Tibial artery (tissue), 4 donors: ENCODE measurements around the gene GLI3.

Experiments used
- DNase-seq, 2 donors: peaks; one replicate each; pipeline ENCODE4 v3.0.0-alpha.2; 2019
- H3K27ac ChIP-seq, 2 donors: fragments of 200-600 bp; sonication (generic) in 1 of 2; 1 replicate in 1 of 2; 2 replicates in 1 of 2; pipeline ENCODE4 v1.5.1; 2018 to 2019; ENCODE audit warnings: mild to moderate bottlenecking in 1 of 2
- H3K27me3 ChIP-seq, 2 donors: fragments of 200-600 bp; sonication (generic) in 1 of 2; one replicate each; pipeline versions ENCODE4 v1.5.1 to v1.6.0; 2016 to 2019
- H3K36me3 ChIP-seq, 3 donors: fragments of 200-600 bp; sonication (generic) in 2 of 3; one replicate each; pipeline ENCODE4 v1.5.1; 2016 to 2019; ENCODE audit warnings: mild to moderate bottlenecking in 2 of 3
- H3K4me1 ChIP-seq, 4 donors: fragments of 200-600 bp; sonication (generic) in 2 of 4; 1 replicate in 3 of 4; 2 replicates in 1 of 4; pipeline ENCODE4 v1.5.1; 2016 to 2019
- H3K4me3 ChIP-seq, 2 donors: fragments of 200-600 bp; sonication (generic) in 1 of 2; 1 replicate in 1 of 2; 2 replicates in 1 of 2; pipeline ENCODE4 v1.5.1; 2018 to 2019; ENCODE audit warnings: mild to moderate bottlenecking in 2 of 2
- H3K9me3 ChIP-seq, 3 donors: fragments of 200-600 bp; sonication (generic) in 1 of 3; one replicate each; pipeline ENCODE4 v1.5.1; 2016 to 2019
- intact Hi-C: fragments of 100-400 bp; cut with DNase I; formaldehyde crosslinking; loops from one replicate; pipeline ENCODE4 v1.15.0; 2023; ENCODE audit warnings: low total_unique reads
- TF ChIP-seq, protein P1 (sequence below), 2 experiments: fragments of 200-600 bp in 1 of 2; fragments of 450-650 bp in 1 of 2; IDR thresholded peaks; one replicate each; pipeline ENCODE4 v1.5.1; 2017 to 2019; ENCODE audit warnings: antibody characterized with exemption in 2 of 2, mild to moderate bottlenecking in 1 of 2, moderate library complexity in 1 of 2

Gene GLI3

DNA sequence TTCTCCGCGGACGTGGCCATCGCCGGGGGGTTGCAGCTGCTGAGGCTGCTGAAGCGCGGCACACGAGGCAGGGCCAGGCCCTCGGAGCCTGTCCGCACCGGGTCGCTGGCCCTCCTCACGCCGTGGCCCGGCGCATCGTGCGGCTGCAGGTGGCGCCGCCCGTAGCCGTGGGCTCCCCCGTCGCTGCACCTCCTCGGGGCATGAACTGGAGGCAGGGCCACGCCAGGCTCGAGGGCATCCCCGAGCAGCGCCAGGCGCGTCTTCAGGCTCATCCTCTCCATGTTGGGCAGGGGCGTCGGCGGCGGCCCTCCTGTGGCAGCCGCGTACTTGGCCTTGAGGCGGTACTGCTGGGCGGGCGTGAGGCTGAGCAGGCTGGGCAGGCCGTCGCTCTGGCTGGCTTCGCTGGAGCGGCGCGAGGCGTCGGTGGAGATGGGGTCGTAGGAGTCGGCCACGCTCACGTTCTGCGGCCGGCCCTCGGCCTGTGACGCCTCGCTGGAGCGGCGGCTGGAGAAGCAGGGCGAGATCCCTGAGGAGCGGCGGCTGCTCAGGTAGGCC is 271.0 kb downstream of the GLI3 start:
- H3K9me3 ChIP-seq = no peaks in the 10 kb centered on the region
- H3K27ac ChIP-seq = no peak overlapping the region
- TF ChIP-seq, protein P1, sequence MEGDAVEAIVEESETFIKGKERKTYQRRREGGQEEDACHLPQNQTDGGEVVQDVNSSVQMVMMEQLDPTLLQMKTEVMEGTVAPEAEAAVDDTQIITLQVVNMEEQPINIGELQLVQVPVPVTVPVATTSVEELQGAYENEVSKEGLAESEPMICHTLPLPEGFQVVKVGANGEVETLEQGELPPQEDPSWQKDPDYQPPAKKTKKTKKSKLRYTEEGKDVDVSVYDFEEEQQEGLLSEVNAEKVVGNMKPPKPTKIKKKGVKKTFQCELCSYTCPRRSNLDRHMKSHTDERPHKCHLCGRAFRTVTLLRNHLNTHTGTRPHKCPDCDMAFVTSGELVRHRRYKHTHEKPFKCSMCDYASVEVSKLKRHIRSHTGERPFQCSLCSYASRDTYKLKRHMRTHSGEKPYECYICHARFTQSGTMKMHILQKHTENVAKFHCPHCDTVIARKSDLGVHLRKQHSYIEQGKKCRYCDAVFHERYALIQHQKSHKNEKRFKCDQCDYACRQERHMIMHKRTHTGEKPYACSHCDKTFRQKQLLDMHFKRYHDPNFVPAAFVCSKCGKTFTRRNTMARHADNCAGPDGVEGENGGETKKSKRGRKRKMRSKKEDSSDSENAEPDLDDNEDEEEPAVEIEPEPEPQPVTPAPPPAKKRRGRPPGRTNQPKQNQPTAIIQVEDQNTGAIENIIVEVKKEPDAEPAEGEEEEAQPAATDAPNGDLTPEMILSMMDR (IDR thresholded peaks at IDR 0.05) = no peak
- H3K36me3 ChIP-seq = peaks cover 16 to 36% (median 23%) of the 10 kb centered on the region in 3 donors
- no peak overlapping the region for H3K4me3 ChIP-seq
- peaks cover 0 to 12% (median 3%) of the 10 kb centered on the region in 4 donors for H3K4me1 ChIP-seq
- intact Hi-C loops = no loop called here
- no peaks in the 10 kb centered on the region for H3K27me3 ChIP-seq
- no peak for DNase-seq

DNA sequence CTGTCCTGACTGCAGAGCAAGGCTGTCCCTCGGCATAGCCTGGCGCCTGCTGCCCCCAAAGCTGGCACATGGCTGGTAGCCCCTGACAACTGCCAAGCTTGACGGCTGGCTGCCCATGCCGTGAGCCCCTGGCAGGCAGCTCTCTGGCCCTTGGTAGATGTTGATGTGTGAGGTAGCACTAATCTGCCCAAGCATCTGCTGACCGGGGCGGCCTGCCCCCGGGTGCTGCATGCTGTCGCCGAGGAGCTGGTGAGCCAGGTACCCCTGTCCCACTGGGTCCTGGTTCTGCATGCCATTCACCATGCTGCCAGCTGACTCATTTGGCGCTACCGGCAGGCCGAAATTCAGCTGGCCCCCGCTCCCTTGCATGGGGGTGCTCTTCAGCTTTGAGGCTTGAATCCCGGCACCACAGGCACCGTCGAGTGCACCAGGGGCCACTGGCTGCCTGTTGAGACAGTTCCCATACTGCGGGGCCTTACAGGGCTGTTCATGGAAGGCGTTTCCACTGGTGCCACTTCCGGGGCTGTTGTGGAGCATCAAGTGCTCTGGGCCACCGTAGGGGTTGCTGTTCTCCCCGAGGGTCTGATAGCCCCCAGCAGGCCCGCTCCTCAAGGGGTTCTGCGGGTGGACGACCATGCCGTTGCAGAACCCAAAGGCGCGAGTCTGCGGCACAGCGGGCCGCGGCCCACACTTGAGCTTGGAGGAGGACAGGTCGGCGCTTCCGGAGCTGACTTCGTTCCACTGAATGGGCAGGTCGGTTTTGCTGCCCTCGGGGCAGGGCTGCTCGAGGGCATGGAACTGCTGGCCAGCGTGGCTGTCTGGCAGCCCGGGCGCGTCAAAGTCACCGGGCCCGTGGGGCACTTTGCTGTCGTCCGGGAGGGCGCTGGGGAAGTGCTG is 271.9 kb downstream of the GLI3 start:
- Histone ChIP-seq H3K36me3 (peaks cover 16 to 36% (median 23%) of the 10 kb centered on the region in 3 donors), H3K4me3 (no peak overlapping the region), H3K27ac (no peak overlapping the region), H3K9me3 (no peaks in the 10 kb centered on the region), H3K27me3 (no peaks in the 10 kb centered on the region), H3K4me1 (peaks cover 0 to 12% (median 3%) of the 10 kb centered on the region in 4 donors)
- intact Hi-C loops = no loop called here
- TF ChIP-seq, protein P1 (IDR thresholded peaks at IDR 0.05) = no peak
- DNase-seq = no peak

DNA sequence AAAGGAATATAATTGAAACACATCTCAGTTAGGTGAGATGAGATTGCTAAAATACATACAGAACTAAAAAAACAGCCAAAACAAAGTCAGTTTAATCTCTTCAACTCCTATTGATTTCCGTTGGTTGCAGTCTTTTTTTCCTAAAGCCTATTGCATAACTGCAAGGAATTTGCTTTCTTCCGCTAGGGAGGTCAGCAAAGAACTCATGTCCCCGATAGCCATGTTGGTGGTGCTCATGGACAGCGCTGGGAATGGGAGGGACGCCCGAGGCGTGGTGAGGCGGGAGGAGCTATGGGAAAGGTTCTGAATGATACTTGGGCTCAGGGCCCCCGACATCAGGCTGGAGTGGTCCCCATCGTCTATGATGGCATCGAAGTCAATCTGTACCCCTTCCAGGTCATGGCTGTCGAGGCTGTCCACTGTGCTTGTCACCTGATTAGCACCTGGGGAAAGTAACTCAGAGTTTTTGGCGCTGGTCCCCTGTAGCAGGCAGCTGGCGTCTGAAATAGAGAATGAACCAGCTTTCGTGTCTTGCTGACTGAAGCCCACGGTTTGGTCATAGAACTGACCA is 272.7 kb downstream of the GLI3 start:
- no peak for DNase-seq
- H3K36me3 ChIP-seq = peaks cover 16 to 31% (median 23%) of the 10 kb centered on the region in 3 donors
- no peaks in the 10 kb centered on the region for H3K27me3 ChIP-seq
- H3K4me1 ChIP-seq = peaks cover 0 to 12% (median 3%) of the 10 kb centered on the region in 4 donors
- TF ChIP-seq, protein P1 (IDR thresholded peaks at IDR 0.05) = no peak
- H3K9me3 ChIP-seq = no peaks in the 10 kb centered on the region
- H3K4me3 ChIP-seq = no peak overlapping the region
- intact Hi-C loops = no loop called here
- H3K27ac ChIP-seq = no peak overlapping the region

DNA sequence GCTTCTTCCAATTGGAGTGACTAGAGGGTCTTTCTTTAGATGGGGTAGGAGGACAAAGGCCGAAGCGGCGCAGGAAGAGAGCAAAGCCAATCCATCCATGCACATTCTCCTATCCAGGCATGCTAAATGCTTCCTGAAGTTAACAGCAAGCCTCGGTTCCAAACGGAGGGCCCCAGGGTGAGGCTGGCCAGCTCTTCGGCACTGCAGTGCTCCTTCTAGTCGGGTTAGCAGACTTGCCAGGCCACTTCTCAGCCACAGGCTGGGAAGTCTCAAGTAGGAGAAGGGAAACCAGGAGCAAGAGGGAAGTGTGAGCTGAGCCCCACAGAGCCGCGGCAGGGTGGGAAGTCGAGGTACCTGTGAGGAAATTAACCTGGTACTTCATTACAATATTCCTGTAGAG is 280.3 kb downstream of the GLI3 start:
- no peak overlapping the region for H3K4me3 ChIP-seq
- H3K27me3 ChIP-seq = no peaks in the 10 kb centered on the region
- H3K4me1 ChIP-seq = peaks cover 0 to 28% (median 24%) of the 10 kb centered on the region in 4 donors
- TF ChIP-seq, protein P1 (IDR thresholded peaks at IDR 0.05) = no peak
- no peaks in the 10 kb centered on the region for H3K9me3 ChIP-seq
- no peak for DNase-seq
- intact Hi-C loops = no loop called here
- H3K36me3 ChIP-seq = no peaks in the 10 kb centered on the region
- H3K27ac ChIP-seq = no peak overlapping the region

DNA sequence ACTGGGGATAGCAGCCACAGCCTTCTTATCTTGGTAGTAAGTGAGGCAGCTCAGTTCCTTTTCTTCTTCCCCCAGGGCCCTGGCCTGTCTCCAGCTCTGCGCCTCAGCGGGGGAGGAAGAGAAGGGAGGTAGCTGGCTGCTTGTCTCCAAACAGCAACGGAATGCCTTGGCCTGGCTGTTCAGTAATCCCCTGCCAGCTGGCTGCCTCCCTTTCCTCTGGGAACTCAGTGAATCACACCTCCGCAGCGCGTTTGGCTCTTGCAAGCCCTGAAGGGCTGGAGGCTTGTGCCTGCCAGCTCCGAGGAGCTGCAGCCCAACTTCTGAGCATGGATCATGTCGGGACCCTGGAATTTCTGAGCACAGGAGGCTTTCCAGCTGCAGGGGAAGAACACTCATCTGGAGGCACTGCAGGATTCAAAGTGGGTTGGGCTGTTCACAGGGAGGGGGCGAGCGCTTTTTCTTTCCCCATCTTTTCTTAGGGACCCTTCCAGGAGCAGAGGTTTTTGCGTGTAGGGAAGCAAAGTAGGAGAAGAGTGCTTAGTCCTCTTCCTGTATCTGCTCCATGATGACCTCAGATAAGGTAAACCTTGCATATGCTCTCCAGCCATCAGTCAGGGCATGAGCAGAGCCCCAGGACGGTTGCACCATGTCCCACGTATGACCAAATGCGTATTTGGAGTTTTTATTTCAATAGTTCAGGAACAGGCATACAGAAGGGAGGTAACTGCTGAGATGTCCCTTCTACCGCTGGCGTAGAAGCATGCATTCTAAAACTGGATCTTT is 280.9 kb downstream of the GLI3 start:
- no peak overlapping the region for H3K27ac ChIP-seq
- TF ChIP-seq, protein P1 (IDR thresholded peaks at IDR 0.05) = no peak
- H3K36me3 ChIP-seq = no peaks in the 10 kb centered on the region
- no peak overlapping the region for H3K4me3 ChIP-seq
- intact Hi-C loops = no loop called here
- H3K27me3 ChIP-seq = no peaks in the 10 kb centered on the region
- peak; percentile 95 to 98 for DNase-seq
- H3K9me3 ChIP-seq = no peaks in the 10 kb centered on the region
- H3K4me1 ChIP-seq = peaks cover 0 to 28% (median 24%) of the 10 kb centered on the region in 4 donors
